Ovary (tissue), 9 donors: ENCODE data around the gene FBXO34. TPM values are rescaled to one million over a fixed set of nuclear protein-coding genes. Genes with fewer than 3 reads are reported as not detected.

Experiments used
- DNase-seq, 5 donors: peaks; one replicate each; pipeline ENCODE4 v3.0.0-alpha.2; 2019 to 2020
- H3K27ac ChIP-seq, 2 donors: fragments of 200-600 bp; one replicate each; pipeline versions ENCODE4 v1.5.1 to v1.8.0; 2019 to 2022
- H3K27me3 ChIP-seq: fragments of 200-600 bp; one replicate; pipeline ENCODE4 v1.8.0; 2022
- H3K36me3 ChIP-seq: fragments of 200-600 bp; sonication (generic); one replicate; pipeline ENCODE4 v1.5.1; 2019
- H3K4me1 ChIP-seq: one replicate; pipeline ENCODE4 v1.8.1; 2013; ENCODE audit warnings: mild to moderate bottlenecking, moderate library complexity; ENCODE audit not compliant: insufficient read depth
- H3K4me3 ChIP-seq: fragments of 200-600 bp; sonication (generic); one replicate; pipeline ENCODE4 v1.5.1; 2017
- H3K9me3 ChIP-seq, 2 donors: fragments of 200-600 bp in 1 of 2; sonication (generic) in 1 of 2; one replicate each; pipeline versions ENCODE4 v1.5.1 to v1.8.1; 2013 to 2019; ENCODE audit warnings: mild to moderate bottlenecking in 1 of 2, moderate library complexity in 1 of 2
- CTCF ChIP-seq, 3 donors: fragments of 450-650 bp in 2 of 3; fragments of 200-600 bp in 1 of 3; IDR thresholded peaks; one replicate each; pipeline versions ENCODE4 v1.5.1 to v1.8.0; 2016 to 2022; ENCODE audit warnings: antibody characterized with exemption in 3 of 3, mild to moderate bottlenecking in 1 of 3
- EP300 ChIP-seq: sonication (generic); formaldehyde crosslinking; IDR thresholded peaks from one replicate; pipeline ENCODE4 v1.6.1; 2017; ENCODE audit warnings: antibody characterized with exemption
- POLR2A ChIP-seq: fragments of 450-650 bp; IDR thresholded peaks from one replicate; pipeline ENCODE4 v1.6.1; 2017; ENCODE audit warnings: antibody characterized with exemption, mild to moderate bottlenecking, moderate library complexity
- WGBS, 3 donors: extraction: QIAGEN DNeasy Blood & Tissue Kit in 1 of 3; methylation state at CpG; one replicate each; pipeline versions ENCODE4 v1.1.5 to v1.1.7; 2013 to 2017; 5-methylcytosine and 5-hydroxymethylcytosine counted together
- intact Hi-C, 4 donors: fragments of 100-400 bp; cut with DNase I; formaldehyde crosslinking; loops; one replicate each; pipeline versions ENCODE4 v1.11.0 to v1.15.1; 2022 to 2023
- polyA plus RNA-seq, 2 donors: library from polyadenylated mRNA; stranded (reverse); fragments of 200-250 nt in 1 of 2; fragments of 350-450 nt in 1 of 2; fragmentation: Illumina TruSeq in 1 of 2; extraction: RNeasy Lipid Tissue Mini Kit (QIAGEN cat#74804) in 1 of 2; gene quantifications; one replicate each; pipeline ENCODE4 v1.2.3, GENCODE V29; 2013 to 2014
- total RNA-seq, 7 donors: library from RNA; depleted of rRNA in 2 of 7; stranded (reverse); fragments of >200 nt in 2 of 7; fragmentation: NEBNext Ultra II Directional in 3 of 7; extraction: Animal tissue kit (Norgen Biotek cat#: 25700) in 3 of 7; gene quantifications; one replicate each; pipeline versions ENCODE4 v1.1.0 to v1.2.4, GENCODE V29; 2016 to 2023
- donor health status: DM: no; HTN: no; CAD: no; lungs with moderate emphysema.
- donor health status: DM: no; HTN: no; CAD: no.
- donor health status: Bipolar disorder and iron deficiency.
- donor health status: DM: yes; HTN: yes; CAD: no.
- donor health status: DM: no; HTN: no; CAD: no.
- donor health status: DM: yes; HTN: yes; CAD: no.

Gene FBXO34
- total and polyA plus RNA-seq, 9 donors = 11.4 to 29.8 (median 20.8) TPM

- Histone ChIP-seq H3K27ac (no peak overlapping the region), H3K4me1 (peaks cover 5% of the 10 kb centered on the region), H3K27me3 (no peaks in the 10 kb centered on the region), H3K36me3 (no peaks in the 10 kb centered on the region), H3K9me3 (no peaks in the 10 kb centered on the region), H3K4me3 (no peak overlapping the region)
- intact Hi-C loops = no loop called here
- no peak for TF ChIP-seq CTCF (IDR thresholded peaks at IDR 0.05)
- no peak for TF ChIP-seq POLR2A
- TF ChIP-seq EP300 = no peak
- 60 to 68% (median 67%) methylated on average over 6 of the region's 6 CpGs for WGBS, 3 donors
- DNase-seq = no peak
These were observed 26.6 kb downstream of the FBXO34 start for GRCh38 chr14:55297611-55298499.

GRCh38 chr14:55298500-55298822 is 27.2 kb downstream of the FBXO34 start:
- peaks cover 5% of the 10 kb centered on the region for H3K4me1 ChIP-seq
- TF ChIP-seq POLR2A (no peak), EP300 (no peak), CTCF (IDR thresholded peaks at IDR 0.05) (no peak)
- intact Hi-C loops = no loop called here
- H3K4me3 ChIP-seq = no peak overlapping the region
- H3K27me3 ChIP-seq = no peaks in the 10 kb centered on the region
- 96 to 99% (median 98%) methylated on average over 22 of the region's 22 CpGs for WGBS, 3 donors
- H3K27ac ChIP-seq = no peak overlapping the region
- no peaks in the 10 kb centered on the region for H3K36me3 ChIP-seq
- no peak for DNase-seq
- no peaks in the 10 kb centered on the region for H3K9me3 ChIP-seq

- 58 to 74% (median 63%) methylated on average over 1 of the region's 1 CpG for WGBS, 3 donors
- H3K9me3 ChIP-seq = no peaks in the 10 kb centered on the region
- no peak overlapping the region for H3K27ac ChIP-seq
- H3K36me3 ChIP-seq = no peaks in the 10 kb centered on the region
- TF ChIP-seq CTCF (IDR thresholded peaks at IDR 0.05) (no peak), POLR2A (no peak), EP300 (no peak)
- no peaks in the 10 kb centered on the region for H3K27me3 ChIP-seq
- no peak for DNase-seq
- intact Hi-C loops = loop anchor here in 1 of 4 donors (10.0 kb wide), 1 partner anchor 1033 kb away; no protein-coding TSS in a partner anchor
- no peak overlapping the region for H3K4me3 ChIP-seq
- peaks cover 10% of the 10 kb centered on the region for H3K4me1 ChIP-seq
These were observed 30.4 kb downstream of the FBXO34 start for GRCh38 chr14:55301437-55302121.

- Histone ChIP-seq H3K27me3 (no peaks in the 10 kb centered on the region), H3K4me1 (peaks cover 7% of the 10 kb centered on the region)
- 86 to 88% (median 86%) methylated on average over 5 of the region's 5 CpGs for WGBS, 3 donors
These were observed 31.3 kb downstream of the FBXO34 start for GRCh38 chr14:55302367-55303124.

More at GRCh38 chr14:55302367-55303124, 31.3 kb downstream of the FBXO34 start:
- TF ChIP-seq POLR2A (no peak), EP300 (no peak), CTCF (IDR thresholded peaks at IDR 0.05) (no peak)
- intact Hi-C loops = loop anchor here in 1 of 4 donors (10.0 kb wide), 1 partner anchor 1032 kb away; no protein-coding TSS in a partner anchor
- Histone ChIP-seq H3K9me3 (no peaks in the 10 kb centered on the region), H3K36me3 (no peaks in the 10 kb centered on the region), H3K27ac (no peak overlapping the region), H3K4me3 (no peak overlapping the region)
- no peak for DNase-seq
